GM19468 (cell line): Measurements from ENCODE around the gene CDCA7L.
A peak's percentile ranks its signal among the peaks of the same experiment; 100 is the strongest.

Experiments
- ATAC-seq: cut with Tn5 transposase; IDR thresholded peaks from one replicate; pipeline ENCODE4 v1.9.1; 2021; ENCODE audit warnings: mild to moderate bottlenecking, moderate library complexity, moderate number of reproducible peaks; ENCODE audit not compliant: unreplicated experiment; ENCODE audit errors: extremely low read depth

Gene CDCA7L, protein sequence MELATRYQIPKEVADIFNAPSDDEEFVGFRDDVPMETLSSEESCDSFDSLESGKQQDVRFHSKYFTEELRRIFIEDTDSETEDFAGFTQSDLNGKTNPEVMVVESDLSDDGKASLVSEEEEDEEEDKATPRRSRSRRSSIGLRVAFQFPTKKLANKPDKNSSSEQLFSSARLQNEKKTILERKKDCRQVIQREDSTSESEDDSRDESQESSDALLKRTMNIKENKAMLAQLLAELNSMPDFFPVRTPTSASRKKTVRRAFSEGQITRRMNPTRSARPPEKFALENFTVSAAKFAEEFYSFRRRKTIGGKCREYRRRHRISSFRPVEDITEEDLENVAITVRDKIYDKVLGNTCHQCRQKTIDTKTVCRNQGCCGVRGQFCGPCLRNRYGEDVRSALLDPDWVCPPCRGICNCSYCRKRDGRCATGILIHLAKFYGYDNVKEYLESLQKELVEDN

DNA sequence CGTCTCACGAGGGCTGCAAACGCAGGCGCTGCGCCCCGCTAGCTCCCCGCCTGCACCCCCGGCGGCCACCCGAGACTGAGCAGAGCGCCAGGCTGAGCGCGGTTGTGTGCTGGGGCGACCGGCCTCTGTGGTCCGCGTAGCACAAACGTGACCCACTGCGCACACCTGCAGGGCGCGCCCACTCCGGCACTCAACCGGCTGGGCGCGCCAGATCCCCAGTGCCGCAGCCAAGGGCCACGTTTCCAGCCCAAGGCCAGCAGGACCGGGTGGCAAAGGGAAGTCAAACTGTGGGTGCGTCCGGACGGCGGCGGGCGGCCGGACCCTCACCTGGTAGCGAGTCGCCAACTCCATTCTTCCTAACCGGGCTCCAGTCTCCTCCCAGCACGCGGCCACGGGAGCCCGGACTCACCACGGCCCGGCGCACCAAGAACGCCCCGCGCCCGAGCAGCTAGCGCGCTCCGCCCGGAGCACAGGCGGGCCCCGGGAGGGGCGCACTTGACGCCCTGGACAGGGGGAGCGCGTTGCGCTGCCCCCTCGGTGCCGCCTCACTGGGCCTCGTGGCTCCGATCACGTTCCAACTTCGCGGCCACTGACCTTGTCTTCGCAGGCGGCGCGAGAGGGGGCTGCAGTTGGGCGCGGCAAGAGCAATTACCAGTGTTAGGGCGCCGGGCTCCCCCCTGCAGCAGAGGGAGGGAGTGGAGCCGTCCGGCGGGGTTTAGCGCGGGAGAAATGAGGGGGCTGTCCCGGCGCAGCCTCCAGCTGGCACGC, at the start of gene CDCA7L:
TSS of gene CDCA7L (minus strand) at position 446 of the 768 bp plus-strand sequence. CDS start at position 351, 95 bp downstream.
- peak; percentile 85 for ATAC-seq

DNA sequence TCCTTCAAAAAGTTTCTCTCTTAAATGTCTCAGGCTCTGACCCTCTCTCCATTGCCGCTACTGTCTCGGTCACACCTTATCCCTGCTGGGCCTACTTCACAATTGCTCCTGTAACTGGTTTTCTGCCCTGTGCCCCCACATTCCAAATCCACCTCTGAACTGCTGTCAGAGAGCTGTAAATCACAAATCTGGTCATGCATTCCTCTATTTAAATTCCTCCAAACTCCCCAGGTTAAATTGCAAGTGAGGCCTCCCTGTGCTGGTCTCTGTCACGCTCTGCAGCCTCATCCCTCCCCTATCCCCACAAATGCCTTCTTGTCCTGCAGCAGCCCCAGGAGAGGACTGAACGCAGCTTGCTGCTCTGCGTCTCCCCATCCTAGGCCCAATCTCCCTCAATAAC, 40.4 kb upstream of the CDCA7L start:
- ATAC-seq: no peak

DNA sequence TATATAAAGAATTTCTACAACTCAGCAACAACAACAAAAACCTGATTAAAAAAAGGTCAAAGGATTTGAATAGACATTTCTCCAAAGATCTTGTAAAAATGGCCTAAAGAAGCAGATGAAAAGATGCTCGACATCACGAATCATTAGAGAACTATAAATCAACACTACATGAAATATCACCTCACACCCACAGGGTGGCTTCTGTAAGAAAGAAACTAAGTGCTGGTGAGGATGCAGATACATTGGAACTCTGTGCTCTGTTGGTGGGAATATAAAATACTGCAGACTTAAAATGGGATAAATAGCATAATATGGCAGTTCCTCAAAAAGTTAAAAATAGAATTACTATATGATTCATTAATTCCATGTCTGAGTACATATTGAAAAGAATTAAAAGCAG, 38.3 kb upstream of the CDCA7L start:
- ATAC-seq: no peak

DNA sequence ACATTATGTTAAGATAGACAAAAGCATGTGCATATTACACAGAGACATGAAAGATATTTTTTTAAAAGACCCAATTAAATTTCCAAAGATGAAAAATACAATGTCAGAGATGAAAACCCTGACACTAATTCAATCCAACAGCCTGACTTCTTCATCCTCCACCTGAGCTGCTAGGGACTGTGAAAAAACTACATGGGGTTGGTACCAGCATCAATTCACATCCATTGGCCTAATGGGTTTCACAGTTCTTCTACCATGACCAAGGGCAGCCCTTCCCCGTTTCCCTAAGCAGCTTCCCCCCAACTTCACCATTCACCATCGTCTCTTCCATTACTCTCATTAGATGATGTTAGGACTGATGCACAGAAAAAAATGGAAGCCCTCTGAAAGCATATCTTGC, 37.4 kb upstream of the CDCA7L start:
- ATAC-seq: no peak

DNA sequence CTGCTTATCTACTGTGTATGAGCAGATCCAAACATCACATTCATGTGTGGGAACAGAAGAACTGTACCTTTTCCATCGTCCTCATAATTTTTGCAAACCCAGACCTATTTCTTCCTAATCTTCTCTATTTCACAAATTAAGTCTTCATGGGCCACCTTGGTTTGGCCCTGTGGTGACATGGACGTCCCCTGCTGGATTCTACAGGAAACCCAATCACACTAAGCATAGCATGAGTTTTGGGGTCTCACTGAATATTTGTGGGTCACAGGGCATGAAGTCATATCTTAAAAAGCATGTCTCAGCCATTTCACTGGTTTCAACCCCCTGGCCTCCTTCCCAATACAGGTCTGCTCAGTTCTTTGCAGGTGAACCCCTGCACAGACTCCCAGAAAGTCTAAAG, 35.8 kb upstream of the CDCA7L start:
- no peak for ATAC-seq

DNA sequence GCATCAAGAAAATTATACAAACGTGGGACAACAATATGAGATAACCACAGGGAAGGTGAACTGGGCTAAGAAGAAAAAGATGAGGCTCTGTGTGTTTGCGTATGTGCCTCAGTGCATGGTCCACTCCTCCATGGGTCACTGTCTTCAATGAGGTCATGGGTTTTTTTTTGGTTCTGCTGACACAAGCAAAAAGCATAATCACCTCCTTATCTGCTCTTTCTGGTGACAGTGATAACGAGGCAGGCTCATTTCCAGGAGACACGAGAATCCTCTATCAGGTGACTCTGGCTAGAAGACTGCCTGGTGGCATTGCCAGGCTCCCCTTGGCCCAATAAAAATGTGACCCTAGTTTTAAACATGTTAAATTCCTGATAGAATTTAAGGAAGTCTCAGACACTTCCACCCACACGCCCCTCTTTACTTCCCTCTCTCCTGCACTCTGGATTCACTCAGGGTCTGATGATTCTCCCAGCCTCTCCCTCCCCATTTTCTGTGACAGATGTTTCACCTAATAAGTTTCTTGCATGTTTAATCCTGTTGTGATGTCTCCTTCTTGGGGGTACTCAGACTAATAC, 35.3 kb upstream of the CDCA7L start:
- ATAC-seq: no peak

DNA sequence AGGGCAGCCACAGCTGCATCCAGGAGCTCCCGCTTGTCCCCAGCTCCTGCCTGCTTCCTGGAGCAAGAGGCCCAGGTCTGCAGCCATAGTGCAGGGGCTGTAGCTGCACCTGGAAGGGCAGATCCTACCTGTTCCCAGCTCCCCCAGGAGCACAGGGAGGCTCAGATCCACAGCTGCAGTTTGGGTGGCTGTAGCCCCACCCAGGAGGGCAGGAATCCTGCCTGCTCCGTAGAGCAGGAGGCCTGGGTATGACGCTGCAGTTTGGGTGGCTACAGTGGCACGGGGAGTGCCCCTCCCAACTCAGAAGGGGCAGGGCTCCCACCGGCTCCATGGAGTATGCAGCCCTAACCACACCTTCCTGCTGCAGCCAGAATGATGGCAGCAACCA, 26.7 kb upstream of the CDCA7L start:
- no peak for ATAC-seq

DNA sequence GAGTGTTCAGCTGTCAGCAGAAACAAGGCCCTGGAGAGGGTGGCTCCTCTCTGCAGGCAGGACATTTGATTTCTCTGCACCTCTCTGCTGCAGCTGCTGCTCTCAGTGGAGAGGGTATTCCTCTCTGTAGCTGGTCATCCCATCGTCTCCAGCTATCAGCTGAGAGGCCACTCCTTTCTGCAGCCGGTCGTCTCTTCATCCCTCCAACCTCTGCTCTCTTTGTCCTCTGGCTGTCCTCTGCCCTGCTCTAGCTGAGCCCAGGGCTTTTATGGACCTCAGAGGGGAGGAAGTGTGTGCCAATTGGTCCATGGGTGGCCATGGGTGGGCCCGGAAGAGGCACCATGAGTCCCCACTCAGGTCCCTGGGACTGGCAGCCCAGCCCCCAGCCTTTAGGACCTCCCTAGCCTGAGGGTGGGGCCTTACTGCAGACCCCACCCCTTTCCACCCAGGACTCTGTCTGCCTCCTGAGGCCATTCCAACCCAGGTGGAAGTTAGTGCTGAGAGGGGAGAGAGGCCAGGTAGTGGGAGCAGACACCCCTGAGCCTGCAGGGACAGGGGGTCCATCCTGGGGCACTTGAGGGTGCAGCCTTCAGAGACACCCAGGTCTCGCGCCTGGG, 26.2 kb upstream of the CDCA7L start:
- no peak for ATAC-seq

DNA sequence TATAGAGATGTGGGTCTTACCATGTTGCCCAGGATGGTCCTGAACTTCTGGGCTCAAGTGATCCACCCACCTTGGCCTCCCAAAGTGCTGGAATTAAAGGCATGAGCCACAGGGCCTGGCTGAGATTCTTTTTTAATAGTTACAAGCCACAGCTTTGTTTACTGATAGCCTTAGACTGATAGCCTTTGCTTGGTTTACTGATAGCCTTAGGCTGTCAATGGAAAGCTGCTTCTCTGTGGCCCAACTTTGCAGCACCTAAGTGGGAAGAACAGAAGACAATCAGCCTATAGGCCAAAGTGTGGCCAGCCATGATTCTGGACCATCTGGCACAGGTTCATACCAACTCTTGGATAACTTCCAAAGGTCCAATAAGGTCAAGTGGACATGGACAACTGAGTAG, 24.1 kb upstream of the CDCA7L start:
- ATAC-seq: no peak

DNA sequence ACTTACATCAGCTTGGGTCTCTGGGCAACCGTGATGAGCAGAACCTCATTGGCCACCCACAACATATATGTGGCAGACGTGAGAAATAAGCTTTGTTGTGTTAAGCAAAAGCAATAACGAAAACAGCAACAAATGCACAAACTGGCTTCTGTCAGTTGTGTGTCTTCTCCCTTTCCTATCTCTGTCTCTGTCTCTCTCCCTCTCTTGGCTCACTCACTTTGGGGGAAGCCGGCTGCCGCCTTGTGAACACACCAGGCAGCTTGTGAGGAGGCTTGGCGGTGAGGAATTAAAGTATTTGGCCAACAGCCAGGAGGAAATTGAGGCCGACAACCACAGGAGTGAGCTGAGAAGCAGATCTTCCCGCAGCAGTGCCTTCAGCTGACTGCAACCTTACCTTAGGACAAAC, 21.9 kb upstream of the CDCA7L start:
- no peak for ATAC-seq

DNA sequence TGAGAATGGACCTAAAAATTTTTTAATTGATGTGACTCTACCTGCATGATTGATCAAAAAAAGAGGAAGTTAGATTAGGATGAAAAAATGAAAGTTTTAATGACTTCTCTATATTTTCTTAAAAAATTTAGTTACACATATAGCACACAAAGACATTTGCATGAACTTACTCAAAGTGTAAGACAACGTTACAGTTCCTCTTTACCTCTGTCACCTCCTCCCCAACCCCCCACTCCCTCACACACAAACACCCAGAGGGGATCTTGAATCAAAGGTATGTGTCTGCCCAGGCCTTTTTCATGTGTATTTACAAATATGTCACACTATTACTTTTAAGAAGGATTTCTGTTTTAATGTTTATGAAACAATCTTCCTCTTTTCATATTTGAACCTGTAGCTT, 20.6 kb upstream of the CDCA7L start:
- no peak for ATAC-seq

DNA sequence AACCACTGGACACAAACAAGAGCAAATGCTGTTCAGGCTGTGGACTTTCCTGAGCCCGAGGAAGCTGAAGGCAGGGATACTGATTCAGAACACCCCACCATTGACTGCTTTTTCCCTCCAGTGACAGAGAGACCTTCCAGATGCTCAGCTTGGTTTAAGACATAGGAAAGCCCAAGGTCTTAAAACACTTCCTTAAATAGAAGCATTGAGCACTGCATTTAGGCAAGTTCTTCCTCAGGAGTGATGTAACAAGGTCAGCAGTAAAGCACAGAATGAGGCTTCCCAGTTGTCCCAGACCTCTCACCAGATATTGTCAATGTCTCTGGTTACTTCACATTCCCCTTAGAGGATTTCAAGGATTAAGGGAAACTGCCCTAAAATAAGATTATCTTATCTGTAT, 19.6 kb upstream of the CDCA7L start:
- no peak for ATAC-seq

DNA sequence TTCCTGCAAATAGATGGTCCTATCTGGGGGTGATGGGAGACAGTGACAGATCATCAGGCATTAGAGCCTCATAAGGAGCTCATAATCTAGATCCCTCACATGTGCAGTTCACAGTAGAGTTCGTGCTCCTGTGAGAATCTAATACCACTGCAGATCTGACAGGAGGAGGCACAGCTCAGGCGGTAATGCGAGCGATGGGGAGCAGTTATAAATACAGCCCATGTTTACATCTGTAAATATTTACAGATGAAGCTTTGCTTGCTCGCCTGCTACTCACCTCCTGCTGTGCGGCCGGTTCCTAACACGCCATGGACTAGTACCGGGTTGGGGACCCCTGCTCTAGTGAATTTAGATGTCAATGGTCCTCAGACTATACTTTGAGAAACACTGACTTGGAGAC, 17.0 kb upstream of the CDCA7L start:
- no peak for ATAC-seq

DNA sequence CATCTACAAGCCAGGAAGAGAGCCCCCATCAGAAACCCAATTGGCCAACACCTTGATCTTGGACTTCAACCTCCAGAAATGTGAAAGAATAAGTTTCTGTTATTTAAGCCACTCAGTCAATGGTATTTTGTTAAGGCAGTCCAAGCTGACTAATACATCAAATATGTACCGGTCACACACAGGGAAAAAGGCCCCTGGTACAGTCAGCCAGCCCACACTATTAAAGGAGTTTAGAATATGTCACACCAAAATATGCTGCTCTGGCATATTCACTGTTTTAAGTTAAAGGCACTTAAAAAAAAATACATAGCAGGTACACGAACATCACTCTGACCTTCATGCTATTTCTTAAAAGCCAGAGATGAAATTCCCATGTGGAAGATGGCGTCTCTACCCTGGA, 15.2 kb upstream of the CDCA7L start:
- ATAC-seq: no peak

DNA sequence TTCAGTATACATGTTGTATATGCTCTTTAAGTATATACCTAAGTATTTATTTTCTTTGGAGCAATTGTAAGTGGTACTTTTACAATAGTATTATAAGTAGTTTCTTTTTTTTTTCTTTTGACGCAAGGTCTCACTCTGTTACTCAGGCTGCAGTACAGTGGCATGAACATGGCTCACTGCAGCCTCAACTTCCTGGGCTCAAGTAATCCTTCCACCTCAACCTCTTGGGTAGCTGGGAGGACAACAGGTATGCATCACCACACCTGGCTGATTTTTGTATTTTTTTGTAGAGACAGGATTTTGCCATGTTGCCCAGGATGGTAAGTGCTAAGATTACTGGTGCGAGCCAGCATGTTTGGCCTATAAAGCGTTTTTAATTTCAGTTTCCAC, 13.7 kb upstream of the CDCA7L start:
- ATAC-seq: no peak

DNA sequence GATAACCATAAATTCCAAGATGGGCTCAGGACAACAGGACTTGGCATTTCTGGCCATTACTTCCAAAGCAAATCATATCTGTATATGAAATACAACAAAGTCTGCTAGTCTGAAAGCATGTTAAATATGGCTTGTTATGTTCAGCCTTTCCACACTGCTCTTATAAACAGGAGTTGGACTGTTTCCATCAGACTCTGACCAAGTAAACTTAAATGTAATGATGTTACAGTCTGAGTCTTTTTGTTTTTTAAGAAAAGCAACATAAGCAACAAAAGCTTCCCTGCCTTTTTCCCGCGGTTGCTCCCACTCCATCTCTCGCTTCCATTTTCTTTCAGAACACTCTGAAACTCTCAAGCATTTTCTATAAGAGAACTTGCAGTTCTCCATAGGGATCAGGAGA, 8.1 kb upstream of the CDCA7L start:
- ATAC-seq: no peak

DNA sequence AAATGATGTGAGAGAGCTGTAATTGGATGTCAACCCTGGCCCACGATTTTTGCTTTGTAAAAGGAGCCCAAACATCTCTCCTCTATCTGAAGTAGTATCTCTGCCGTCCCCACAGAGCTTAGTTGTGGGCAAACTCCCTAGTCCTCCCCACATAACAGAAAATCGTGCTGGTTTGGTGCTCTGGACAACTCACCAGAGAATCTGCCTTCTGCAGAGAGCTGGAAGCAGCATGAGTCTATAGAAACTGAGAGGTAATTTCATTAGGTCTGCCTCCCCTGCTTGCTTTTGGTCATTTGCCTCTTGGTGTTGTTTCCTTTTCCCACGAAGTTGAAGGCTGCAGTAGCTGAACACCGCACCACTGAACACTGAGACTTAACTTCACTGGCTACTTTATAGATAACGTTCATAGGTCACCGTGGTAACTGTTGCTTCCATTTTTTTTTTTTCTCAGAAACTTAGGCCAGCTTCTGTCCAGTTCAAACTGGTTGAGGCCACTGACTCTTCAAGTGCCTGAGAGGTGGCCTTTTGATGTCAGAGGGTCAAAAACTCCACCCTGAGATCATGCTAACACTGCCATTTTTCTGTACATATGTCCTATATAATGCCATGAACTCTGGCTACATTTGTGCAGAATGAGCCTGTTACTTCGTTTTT, 3.3 kb upstream of the CDCA7L start:
- ATAC-seq: no peak

DNA sequence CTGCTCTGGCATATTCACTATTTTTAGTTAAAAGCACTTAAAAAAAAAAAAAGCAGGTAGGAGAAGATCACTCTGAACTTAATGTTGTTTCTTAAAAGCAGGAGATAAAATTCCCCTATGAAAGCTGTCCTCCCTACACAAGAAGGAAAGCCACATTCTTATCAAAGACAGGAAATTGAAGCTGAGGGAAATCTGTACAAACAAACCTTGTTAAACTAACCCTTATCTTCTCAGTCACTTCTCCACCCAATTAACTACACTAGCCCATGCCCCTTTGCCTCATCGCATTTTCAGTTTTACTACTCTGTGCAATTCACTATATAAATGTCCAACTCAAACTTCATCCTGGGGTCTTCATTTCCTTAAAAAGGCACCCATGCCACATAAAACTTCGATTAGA, 2.7 kb upstream of the CDCA7L start:
- ATAC-seq: no peak

DNA sequence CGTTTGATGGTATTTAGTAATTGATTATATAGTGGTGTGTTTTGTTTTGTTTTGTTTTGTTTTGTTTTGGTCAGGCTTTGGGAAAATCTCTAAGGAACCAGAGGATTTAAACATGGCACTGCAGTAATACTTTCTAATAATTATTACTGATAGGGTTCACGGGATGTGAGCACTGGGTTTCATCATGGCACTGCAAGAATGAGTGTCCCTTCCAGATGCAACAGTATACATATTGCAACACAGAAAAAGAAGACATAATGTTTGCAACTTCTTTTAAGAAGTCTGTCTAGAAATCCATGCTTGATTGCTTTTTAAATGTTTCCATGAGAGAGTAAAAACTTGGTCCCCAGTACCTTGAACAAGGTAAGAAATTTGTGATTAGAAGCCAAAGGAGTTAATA, 2.2 kb upstream of the CDCA7L start:
- ATAC-seq: no peak

DNA sequence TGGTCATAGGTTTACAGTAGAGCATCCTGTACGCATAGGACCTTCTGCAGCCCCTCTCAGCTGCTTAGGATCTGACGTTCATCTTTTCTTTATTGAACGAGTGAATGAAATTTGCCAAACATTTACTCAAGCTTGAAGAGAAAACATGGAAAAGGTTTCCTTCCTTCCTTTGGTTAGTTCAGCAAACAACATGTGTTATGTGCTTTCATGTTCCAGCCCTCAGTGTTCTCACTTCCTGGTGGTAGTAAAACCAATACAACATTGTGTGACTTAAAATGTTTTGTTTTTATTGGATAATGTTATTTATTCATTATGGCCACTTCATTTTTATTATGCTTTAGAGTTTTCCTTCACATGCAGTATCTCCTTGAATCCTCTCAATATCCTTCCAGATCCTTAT, 1.4 kb upstream of the CDCA7L start:
- no peak for ATAC-seq
